GM10266 (cell line): Measurements from ENCODE around the gene GPX2.

ENCODE experiments used
- DNase-seq: peaks from one replicate; pipeline ENCODE4 v3.0.0; 2012; ENCODE audit errors: extremely low spot score
- CTCF ChIP-seq: IDR thresholded peaks from 2 replicates; pipeline ENCODE4 v1.5.1; 2012; ENCODE audit warnings: mild to moderate bottlenecking, low read depth; ENCODE audit not compliant: control insufficient read depth, insufficient read depth; ENCODE audit errors: missing control alignments

GPX2 gene

GRCh38 chr14:64891839-64892375, 50.6 kb downstream of the GPX2 start:
- TF ChIP-seq CTCF, result peak; percentile 70
- peak; percentile 66 for DNase-seq

GRCh38 chr14:64891173-64891838, 51.2 kb downstream of the GPX2 start:
- TF ChIP-seq CTCF, result no peak
- no peak for DNase-seq

- TF ChIP-seq CTCF, result no peak
- DNase-seq, result no peak
These were observed 53.2 kb downstream of the GPX2 start for GRCh38 chr14:64889352-64889751.
